ENCODE measurements around the gene FEV.

GRCh38 chr2:219029829-219030165 lies 44.8 kb upstream of the FEV start:
- TF ChIP-seq CTCF (optimal IDR thresholded peaks at IDR 0.05 in 1 of 3, IDR thresholded peaks at IDR 0.05 in 1 of 3, conservative IDR thresholded peaks at IDR 0.05 in 1 of 3; ENCODE audit: extremely low read depth in 1 of 3, insufficient read depth in 2 of 3, low read length in 3 of 3), result peak; percentile 92 to 98 (median 97)
- TF ChIP-seq EZH2 (IDR thresholded peaks at IDR 0.05; ENCODE audit: low read length), result no peak

All from keratinocyte (primary cell).